ENCODE results near the gene MAP3K5. TPM values are rescaled to one million over a fixed set of nuclear protein-coding genes. Genes with fewer than 3 reads are reported as not detected.
A peak's percentile ranks its signal among the peaks of the same experiment; 100 is the strongest.
"Not testable (repeated sequence)": the region's sequence is repeated elsewhere in the genome, so short reads cannot be mapped to it uniquely, and the experiment has no call there.

The MAP3K5 gene
- total RNA-seq, 1 donor from 2014 or later, result 34.7 TPM

GRCh38 chr6:136608991-136609390 lies 183.3 kb downstream of the MAP3K5 start:
- intact Hi-C loops (cut with DNase I), result loop anchor here (1.0 kb wide), 1 partner anchor 183 kb away; the partner anchor contains the start of gene MAP3K5
- no peak for ATAC-seq
- DNase-seq (ENCODE audit: missing footprints), result no peak

- ATAC-seq (peak; percentile 59), DNase-seq (ENCODE audit: missing footprints) (no peak)
- intact Hi-C loops (cut with DNase I), result loop anchor here (1.0 kb wide), 1 partner anchor 184 kb away; the partner anchor contains the start of gene MAP3K5
Measured at GRCh38 chr6:136607932-136608772, 184.1 kb downstream of the MAP3K5 start.

- no peak for ATAC-seq
- intact Hi-C loops (cut with DNase I), result no loop called here
Measured at GRCh38 chr6:136607204-136607931, 184.9 kb downstream of the MAP3K5 start.

GRCh38 chr6:136604928-136605510 lies 187.3 kb downstream of the MAP3K5 start:
- intact Hi-C loops (cut with DNase I), result no loop called here
- DNase-seq (ENCODE audit: missing footprints) (no peak), ATAC-seq (no peak)

More at GRCh38 chr6:136607204-136607931, 184.9 kb downstream of the MAP3K5 start:
- DNase-seq (ENCODE audit: missing footprints), result no peak

GRCh38 chr6:136604328-136604825 lies 187.9 kb downstream of the MAP3K5 start:
- DNase-seq (ENCODE audit: missing footprints) (no peak), ATAC-seq (no peak)
- intact Hi-C loops (cut with DNase I), result no loop called here

GRCh38 chr6:136600818-136601217 lies 191.5 kb downstream of the MAP3K5 start:
- intact Hi-C loops (cut with DNase I), result no loop called here
- ATAC-seq (no peak), DNase-seq (ENCODE audit: missing footprints) (no peak)

- no peak for DNase-seq (ENCODE audit: missing footprints)
- peak; percentile 41 for ATAC-seq
- intact Hi-C loops (cut with DNase I), result no loop called here
Measured at GRCh38 chr6:136599329-136600011, 192.8 kb downstream of the MAP3K5 start.

- intact Hi-C loops (cut with DNase I), result no loop called here
- ATAC-seq (no peak), DNase-seq (ENCODE audit: missing footprints) (no peak)
Measured at GRCh38 chr6:136598048-136598447, 194.2 kb downstream of the MAP3K5 start.

- ATAC-seq, result no peak
- intact Hi-C loops (cut with DNase I), result no loop called here
- no peak for DNase-seq (ENCODE audit: missing footprints)
Measured at GRCh38 chr6:136594671-136595070, 197.6 kb downstream of the MAP3K5 start.

- intact Hi-C loops (cut with DNase I), result no loop called here
- peak; percentile 52 for ATAC-seq
- DNase-seq (ENCODE audit: missing footprints), result no peak
Measured at GRCh38 chr6:136593748-136594490, 198.4 kb downstream of the MAP3K5 start.

- ATAC-seq (no peak), DNase-seq (ENCODE audit: missing footprints) (no peak)
- intact Hi-C loops (cut with DNase I), result no loop called here
Measured at GRCh38 chr6:136592930-136593673, 199.2 kb downstream of the MAP3K5 start.

- ATAC-seq, result no peak
- intact Hi-C loops (cut with DNase I), result no loop called here
Measured at GRCh38 chr6:136591617-136592016, 200.7 kb downstream of the MAP3K5 start.

GRCh38 chr6:136590846-136591245 lies 201.4 kb downstream of the MAP3K5 start:
- DNase-seq (ENCODE audit: missing footprints); intact Hi-C loops (cut with DNase I); ATAC-seq: not testable (repeated sequence)

More at GRCh38 chr6:136591617-136592016, 200.7 kb downstream of the MAP3K5 start:
- DNase-seq (ENCODE audit: missing footprints), result no peak

GRCh38 chr6:136587527-136587926 lies 204.8 kb downstream of the MAP3K5 start:
- DNase-seq (ENCODE audit: missing footprints) (no peak), ATAC-seq (no peak)
- intact Hi-C loops (cut with DNase I), result no loop called here

GRCh38 chr6:136586295-136586694 lies 206.0 kb downstream of the MAP3K5 start:
- ATAC-seq, result peak; percentile 63
- DNase-seq (ENCODE audit: missing footprints), result no peak
- intact Hi-C loops (cut with DNase I), result no loop called here

GRCh38 chr6:136585523-136585922 lies 206.8 kb downstream of the MAP3K5 start:
- not testable (repeated sequence) for ATAC-seq; DNase-seq (ENCODE audit: missing footprints)
- intact Hi-C loops (cut with DNase I), result loop anchor here (2.0 kb wide), 1 partner anchor 207 kb away; the partner anchor contains the start of gene MAP3K5

GRCh38 chr6:136584290-136584689 lies 208.0 kb downstream of the MAP3K5 start:
- intact Hi-C loops (cut with DNase I), result loop anchor here (2.0 kb wide), 1 partner anchor 209 kb away; the partner anchor contains the start of gene MAP3K5
- not testable (repeated sequence) for DNase-seq (ENCODE audit: missing footprints); ATAC-seq

Measured in Right ventricle myocardium inferior (tissue), 1 donor.